A549 (cell line): Measurements from ENCODE around the gene FOXQ1.

Experiments
- CTCF ChIP-seq: fragments of >200 bp; sonication (Bioruptor Twin); formaldehyde crosslinking; IDR thresholded peaks from 3 replicates; pipeline ENCODE4 v1.5.1; 2016
- EHF ChIP-seq: fragments of 250-450 bp; sonication (Bioruptor Pico); IDR thresholded peaks from 2 replicates; pipeline ENCODE4 v1.5.0; 2020; ENCODE audit warnings: mild to moderate bottlenecking
- EP300 ChIP-seq, 2 experiments: fragments of >200 bp; sonication (Bioruptor Twin); formaldehyde crosslinking; IDR thresholded peaks; 2 replicates in 1 of 2; 3 replicates in 1 of 2; pipeline ENCODE4 v1.6.1; 2016 to 2017
- HOXA7 ChIP-seq: fragments of 250-450 bp; sonication (Bioruptor Pico); IDR thresholded peaks from 2 replicates; pipeline ENCODE4 v1.5.0; 2020; ENCODE audit warnings: mild to moderate bottlenecking, moderate library complexity
- JUNB ChIP-seq: fragments of >200 bp; sonication (Bioruptor Twin); formaldehyde crosslinking; IDR thresholded peaks from 2 replicates; pipeline ENCODE4 v1.6.1; 2016
- KDM1A ChIP-seq: fragments of 200-600 bp; sonication (generic); IDR thresholded peaks from 2 replicates; pipeline ENCODE4 v1.6.1; 2016; ENCODE audit warnings: low read depth, mild to moderate bottlenecking
- PBX3 ChIP-seq: IDR thresholded peaks from 2 replicates; pipeline ENCODE4 v1.6.1; 2012
- RAD21 ChIP-seq, 2 experiments: fragments of >200 bp in 1 of 2; sonication (Bioruptor Twin) in 1 of 2; formaldehyde crosslinking in 1 of 2; IDR thresholded peaks in 1 of 2; conservative IDR thresholded peaks in 1 of 2; 2 replicates in 1 of 2; 3 replicates in 1 of 2; pipeline ENCODE4 v1.6.1; 2012 to 2018; ENCODE audit warnings: inconsistent platforms in 1 of 2
- RCOR1 ChIP-seq: fragments of 150-350 bp; IDR thresholded peaks from 2 replicates; pipeline ENCODE4 v1.6.1; 2014; ENCODE audit warnings: antibody characterized with exemption, low read length, low read depth
- REST ChIP-seq: fragments of 200-600 bp; sonication (generic); IDR thresholded peaks from 2 replicates; pipeline ENCODE4 v1.6.1; 2016; ENCODE audit warnings: antibody characterized with exemption, mild to moderate bottlenecking, moderate library complexity
- SMC3 ChIP-seq: fragments of >200 bp; sonication (Bioruptor Twin); formaldehyde crosslinking; IDR thresholded peaks from 3 replicates; pipeline ENCODE4 v1.6.1; 2018; ENCODE audit warnings: inconsistent platforms

DNA sequence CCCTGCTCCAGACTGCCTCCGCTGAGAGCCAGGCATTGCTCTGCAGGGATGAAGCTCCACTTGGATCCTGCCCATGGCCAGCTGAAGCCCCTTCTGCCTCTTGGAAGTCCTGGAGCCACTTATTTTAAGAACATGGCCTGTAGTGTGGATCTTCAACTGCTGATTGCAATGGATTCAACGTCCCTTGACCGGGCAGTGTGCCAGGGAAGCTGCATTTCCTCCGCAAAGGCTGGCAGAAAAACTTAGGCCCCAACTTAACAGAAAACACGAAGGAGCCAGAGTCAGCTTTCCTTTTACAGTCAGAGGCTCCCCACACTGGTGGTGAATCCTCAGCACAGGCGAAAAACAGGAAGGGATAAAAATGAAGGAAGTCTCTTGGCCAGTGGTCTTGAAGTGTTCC, 26.3 kb upstream of the FOXQ1 start:
- no peak for TF ChIP-seq CTCF
- no peak for TF ChIP-seq EP300 (IDR thresholded peaks at IDR 0.05)
- TF ChIP-seq SMC3: no peak
- no peak for TF ChIP-seq EHF (CRISPR knock-in tag)
- no peak for TF ChIP-seq HOXA7
- no peak for TF ChIP-seq JUNB
- TF ChIP-seq RAD21 (conservative IDR thresholded peaks at IDR 0.05 in 1 of 2, IDR thresholded peaks at IDR 0.05 in 1 of 2): no peak
- no peak for TF ChIP-seq REST
- TF ChIP-seq RCOR1: no peak
- TF ChIP-seq PBX3: no peak
- no peak for TF ChIP-seq KDM1A
